MM.1S (cell line): Measurements from ENCODE around the gene SLIT3.

Experiments used
- DNase-seq: peaks from one replicate; pipeline ENCODE4 v3.0.0-alpha.2; 2015
- H2AFZ ChIP-seq: fragments of 300-600 bp; sonication (generic); 2 replicates; pipeline ENCODE4 v1.6.0; 2016; ENCODE audit warnings: antibody characterized with exemption, low read length
- H3F3A ChIP-seq: fragments of 300-600 bp; sonication (generic); 2 replicates; pipeline ENCODE4 v1.6.1; 2016; ENCODE audit warnings: mild to moderate bottlenecking, antibody characterized with exemption, low read length, moderate library complexity, mixed read lengths; ENCODE audit not compliant: insufficient read depth
- H3K27ac ChIP-seq: fragments of 300-600 bp; sonication (generic); 2 replicates; pipeline ENCODE4 v1.5.1; 2016; ENCODE audit warnings: mild to moderate bottlenecking, low read length
- H3K27me3 ChIP-seq: fragments of 300-600 bp; sonication (generic); replicated peaks from 2 replicates; pipeline ENCODE4 v1.6.0; 2016; ENCODE audit warnings: low read length; ENCODE audit not compliant: insufficient read depth
- H3K36me3 ChIP-seq: fragments of 300-600 bp; sonication (generic); replicated peaks from 2 replicates; pipeline ENCODE4 v1.6.1; 2016; ENCODE audit warnings: mild to moderate bottlenecking, low read length, mixed read lengths; ENCODE audit not compliant: insufficient read depth
- H3K4me1 ChIP-seq: fragments of 300-600 bp; sonication (generic); 2 replicates; pipeline ENCODE4 v1.6.1; 2016; ENCODE audit warnings: low read length, mixed read lengths
- H3K4me2 ChIP-seq: fragments of 300-600 bp; sonication (generic); 2 replicates; pipeline ENCODE4 v1.6.0; 2016; ENCODE audit warnings: low read depth, low read length
- H3K4me3 ChIP-seq: fragments of 300-600 bp; sonication (generic); 2 replicates; pipeline ENCODE4 v1.5.1; 2016; ENCODE audit warnings: low read length, mixed read lengths
- H3K79me2 ChIP-seq: fragments of 300-600 bp; sonication (generic); 2 replicates; pipeline ENCODE4 v1.6.1; 2016; ENCODE audit warnings: mixed run types, low read length, mixed read lengths
- H3K9ac ChIP-seq: fragments of 300-600 bp; sonication (generic); 2 replicates; pipeline ENCODE4 v1.6.1; 2016; ENCODE audit warnings: low read length, mixed read lengths
- H3K9me2 ChIP-seq: fragments of 300-600 bp; sonication (generic); replicated peaks from 2 replicates; pipeline ENCODE4 v1.6.1; 2016; ENCODE audit warnings: mild to moderate bottlenecking, low read length, mixed read lengths; ENCODE audit not compliant: insufficient read depth
- H3K9me3 ChIP-seq: fragments of 300-600 bp; sonication (generic); replicated peaks from 2 replicates; pipeline ENCODE4 v1.6.1; 2016; ENCODE audit warnings: mild to moderate bottlenecking, low read length, mixed read lengths; ENCODE audit not compliant: insufficient read depth
- H4K20me1 ChIP-seq: fragments of 300-600 bp; sonication (generic); 2 replicates; pipeline ENCODE4 v1.6.1; 2016; ENCODE audit warnings: mild to moderate bottlenecking, low read length, moderate library complexity, mixed read lengths; ENCODE audit not compliant: insufficient read depth
- CTCF ChIP-seq: fragments of 300-600 bp; sonication (generic); IDR thresholded peaks from 2 replicates; pipeline ENCODE4 v1.5.1; 2016; ENCODE audit warnings: antibody characterized with exemption, low read length, mixed read lengths
- EZH2 ChIP-seq: fragments of 300-600 bp; sonication (generic); optimal IDR thresholded peaks from 2 replicates; pipeline ENCODE3; 2017; ENCODE audit warnings: low read depth, mild to moderate bottlenecking, antibody characterized with exemption, low read length, mixed read lengths
- EZH2phosphoT487 ChIP-seq: fragments of 300-600 bp; sonication (generic); IDR thresholded peaks from 2 replicates; pipeline ENCODE4 v1.6.1; 2018; ENCODE audit warnings: antibody characterized with exemption, low read length

Gene SLIT3

GRCh38 chr5:169099801-169100734 is 200.9 kb downstream of the SLIT3 start:
- Histone ChIP-seq H4K20me1 (no peaks in the 10 kb centered on the region), H3K27me3 (no peaks in the 10 kb centered on the region), H3F3A (no peaks in the 10 kb centered on the region), H3K27ac (no peak overlapping the region), H3K4me2 (no peak overlapping the region), H3K79me2 (no peaks in the 10 kb centered on the region), H3K9me3 (no peaks in the 10 kb centered on the region), H2AFZ (no peak overlapping the region), H3K9ac (no peak overlapping the region), H3K4me1 (no peaks in the 10 kb centered on the region), H3K9me2 (no peaks in the 10 kb centered on the region), H3K36me3 (no peaks in the 10 kb centered on the region), H3K4me3 (no peak overlapping the region)
- DNase-seq: no peak
- TF ChIP-seq EZH2phosphoT487: no peak
- no peak for TF ChIP-seq CTCF
- TF ChIP-seq EZH2: no peak

- DNase-seq: no peak
- H3K79me2 ChIP-seq: no peaks in the 10 kb centered on the region
- no peaks in the 10 kb centered on the region for H3K36me3 ChIP-seq
- H3K4me2 ChIP-seq: no peak overlapping the region
- H3F3A ChIP-seq: no peaks in the 10 kb centered on the region
- TF ChIP-seq CTCF (no peak), EZH2phosphoT487 (no peak), EZH2 (no peak)
- no peaks in the 10 kb centered on the region for H4K20me1 ChIP-seq
- no peak overlapping the region for H2AFZ ChIP-seq
- H3K27me3 ChIP-seq: no peaks in the 10 kb centered on the region
- no peaks in the 10 kb centered on the region for H3K4me1 ChIP-seq
- H3K9me2 ChIP-seq: no peaks in the 10 kb centered on the region
- no peak overlapping the region for H3K9ac ChIP-seq
- H3K9me3 ChIP-seq: no peaks in the 10 kb centered on the region
- H3K4me3 ChIP-seq: no peak overlapping the region
- no peak overlapping the region for H3K27ac ChIP-seq
Measured at GRCh38 chr5:169098331-169099121, 202.4 kb downstream of the SLIT3 start.

- no peak overlapping the region for H2AFZ ChIP-seq
- H3K27me3 ChIP-seq: no peaks in the 10 kb centered on the region
- H3F3A ChIP-seq: no peaks in the 10 kb centered on the region
- no peaks in the 10 kb centered on the region for H3K4me1 ChIP-seq
- no peaks in the 10 kb centered on the region for H3K9me3 ChIP-seq
- no peaks in the 10 kb centered on the region for H3K36me3 ChIP-seq
- no peak for TF ChIP-seq EZH2phosphoT487
- no peak for TF ChIP-seq EZH2
- TF ChIP-seq CTCF: no peak
- no peak overlapping the region for H3K4me3 ChIP-seq
- H3K9ac ChIP-seq: no peak overlapping the region
- H3K27ac ChIP-seq: no peak overlapping the region
- H3K4me2 ChIP-seq: no peak overlapping the region
- no peak for DNase-seq
- H4K20me1 ChIP-seq: no peaks in the 10 kb centered on the region
- no peaks in the 10 kb centered on the region for H3K9me2 ChIP-seq
- no peaks in the 10 kb centered on the region for H3K79me2 ChIP-seq
Measured at GRCh38 chr5:169097374-169098326, 203.3 kb downstream of the SLIT3 start.
